ENCODE measurements around the gene ATP2C1. TPM values are rescaled to one million over a fixed set of nuclear protein-coding genes. Genes with fewer than 3 reads are reported as not detected.

ATP2C1 gene
- total and polyA plus RNA-seq, 4 donors: 41.4 to 126 (median 74.2) TPM

DNA sequence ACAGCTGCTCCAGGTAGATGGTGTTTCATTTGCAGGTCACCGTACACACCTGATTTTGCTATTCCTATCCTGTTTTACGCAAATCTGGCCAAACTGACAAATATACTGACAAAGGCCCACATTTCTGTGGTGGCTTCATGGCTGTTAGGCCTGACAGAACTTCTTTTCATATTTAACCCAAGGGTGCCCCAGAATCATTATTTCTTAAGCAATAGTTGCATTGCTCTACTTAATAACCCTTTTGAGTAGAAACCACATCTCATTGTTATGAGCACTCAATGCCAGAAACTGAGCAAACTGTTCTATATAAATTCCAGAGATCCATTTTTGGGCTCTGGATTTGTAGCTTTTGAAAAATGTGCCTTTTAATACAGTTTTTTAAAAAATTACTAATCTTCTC lies 113.4 kb downstream of the ATP2C1 start:
- Histone ChIP-seq H3K4me1 (ENCODE audit: control insufficient read depth in 5 of 5, insufficient read depth in 5 of 5, low read length in 5 of 5) (no peaks in the 10 kb centered on the region), H3K4me3 (no peak overlapping the region), H3K27me3 (ENCODE audit: control insufficient read depth in 3 of 3, insufficient read depth in 3 of 3, low read length in 2 of 3) (no peaks in the 10 kb centered on the region), H3K36me3 (ENCODE audit: control insufficient read depth in 4 of 4, insufficient read depth in 4 of 4, low read length in 4 of 4) (peaks cover 8 to 23% (median 15%) of the 10 kb centered on the region in 4 donors), H3K9ac (ENCODE audit: insufficient read depth in 1 of 2, low read length in 2 of 2) (no peak overlapping the region), H3K27ac (ENCODE audit: low read depth in 1 of 2, low read length in 1 of 2) (no peak overlapping the region), H3K9me3 (ENCODE audit: control insufficient read depth in 4 of 4, insufficient read depth in 3 of 4, low read length in 3 of 4) (no peaks in the 10 kb centered on the region)
- DNase-seq (no peak), ATAC-seq (ENCODE audit: insufficient read depth, low FRiP score) (no peak)
- no peak for TF ChIP-seq CTCF (IDR thresholded peaks at IDR 0.05; ENCODE audit: control extremely low read depth, extremely low read depth)
- WGBS, 2 donors: 94 to 96% methylated on average over 2 of the region's 2 CpGs

- H3K4me3 ChIP-seq: no peak overlapping the region
- ATAC-seq (ENCODE audit: insufficient read depth, low FRiP score) (no peak), DNase-seq (no peak)
- H3K36me3 ChIP-seq (ENCODE audit: control insufficient read depth in 4 of 4, insufficient read depth in 4 of 4, low read length in 4 of 4): peaks cover 8 to 23% (median 16%) of the 10 kb centered on the region in 4 donors
- no peaks in the 10 kb centered on the region for H3K4me1 ChIP-seq (ENCODE audit: control insufficient read depth in 5 of 5, insufficient read depth in 5 of 5, low read length in 5 of 5)
- WGBS, 2 donors: 96 to 99% methylated on average over 2 of the region's 2 CpGs
- H3K27me3 ChIP-seq (ENCODE audit: control insufficient read depth in 3 of 3, insufficient read depth in 3 of 3, low read length in 2 of 3): no peaks in the 10 kb centered on the region
- TF ChIP-seq CTCF (IDR thresholded peaks at IDR 0.05; ENCODE audit: control extremely low read depth, extremely low read depth): no peak
- H3K9ac ChIP-seq (ENCODE audit: insufficient read depth in 1 of 2, low read length in 2 of 2): no peak overlapping the region
- no peak overlapping the region for H3K27ac ChIP-seq (ENCODE audit: low read depth in 1 of 2, low read length in 1 of 2)
- H3K9me3 ChIP-seq (ENCODE audit: control insufficient read depth in 4 of 4, insufficient read depth in 3 of 4, low read length in 3 of 4): no peaks in the 10 kb centered on the region
These were observed 113.9 kb downstream of the ATP2C1 start for GRCh38 chr3:131007782-131008181.

GRCh38 chr3:131008326-131008725 lies 114.4 kb downstream of the ATP2C1 start:
- no peak for TF ChIP-seq CTCF (IDR thresholded peaks at IDR 0.05; ENCODE audit: control extremely low read depth, extremely low read depth)
- ATAC-seq (ENCODE audit: insufficient read depth, low FRiP score): no peak
- 98 to 100% methylated on average over 1 of the region's 1 CpG for WGBS, 2 donors
- Histone ChIP-seq H3K9me3 (ENCODE audit: control insufficient read depth in 4 of 4, insufficient read depth in 3 of 4, low read length in 3 of 4) (no peaks in the 10 kb centered on the region), H3K9ac (ENCODE audit: insufficient read depth in 1 of 2, low read length in 2 of 2) (no peak overlapping the region), H3K36me3 (ENCODE audit: control insufficient read depth in 4 of 4, insufficient read depth in 4 of 4, low read length in 4 of 4) (peaks cover 6 to 26% (median 14%) of the 10 kb centered on the region in 4 donors), H3K4me3 (no peak overlapping the region), H3K27me3 (ENCODE audit: control insufficient read depth in 3 of 3, insufficient read depth in 3 of 3, low read length in 2 of 3) (no peaks in the 10 kb centered on the region), H3K27ac (ENCODE audit: low read depth in 1 of 2, low read length in 1 of 2) (no peak overlapping the region), H3K4me1 (ENCODE audit: control insufficient read depth in 5 of 5, insufficient read depth in 5 of 5, low read length in 5 of 5) (no peaks in the 10 kb centered on the region)
- DNase-seq: no peak

DNA sequence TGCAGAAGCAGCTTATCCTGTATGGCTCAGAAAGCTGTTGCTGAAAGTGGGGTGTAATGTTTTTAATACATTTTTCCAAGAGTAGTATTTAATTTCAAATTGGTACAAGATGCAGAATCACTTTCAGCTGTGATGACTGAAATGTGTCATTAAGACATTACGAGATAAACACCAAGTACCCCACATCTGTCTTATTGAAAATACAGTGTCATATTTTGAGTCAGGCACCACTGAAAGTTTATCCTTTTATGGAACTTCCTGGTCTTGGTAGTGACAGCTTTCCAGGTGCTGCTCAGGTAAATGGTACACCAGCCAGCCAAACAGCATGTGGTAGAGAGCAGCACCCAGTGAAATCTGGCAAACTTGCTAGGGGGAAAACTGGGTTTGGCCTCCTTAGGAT lies 115.8 kb downstream of the ATP2C1 start:
- Histone ChIP-seq H3K9ac (ENCODE audit: insufficient read depth in 1 of 2, low read length in 2 of 2) (no peak overlapping the region), H3K9me3 (ENCODE audit: control insufficient read depth in 4 of 4, insufficient read depth in 3 of 4, low read length in 3 of 4) (no peaks in the 10 kb centered on the region), H3K27ac (ENCODE audit: low read depth in 1 of 2, low read length in 1 of 2) (no peak overlapping the region), H3K36me3 (ENCODE audit: control insufficient read depth in 4 of 4, insufficient read depth in 4 of 4, low read length in 4 of 4) (peaks cover 8 to 30% (median 17%) of the 10 kb centered on the region in 4 donors), H3K27me3 (ENCODE audit: control insufficient read depth in 3 of 3, insufficient read depth in 3 of 3, low read length in 2 of 3) (no peaks in the 10 kb centered on the region), H3K4me3 (no peak overlapping the region), H3K4me1 (ENCODE audit: control insufficient read depth in 5 of 5, insufficient read depth in 5 of 5, low read length in 5 of 5) (no peaks in the 10 kb centered on the region)
- no peak for DNase-seq
- WGBS, 2 donors: 88 to 89% methylated on average over 1 of the region's 1 CpG
- TF ChIP-seq CTCF (IDR thresholded peaks at IDR 0.05; ENCODE audit: control extremely low read depth, extremely low read depth): no peak
- ATAC-seq (ENCODE audit: insufficient read depth, low FRiP score): no peak

Measured in lung (tissue), 12 donors.